NCI-H748 (cell line): Measurements from ENCODE around the gene CRNN.
A peak's percentile ranks its signal among the peaks of the same experiment; 100 is the strongest.

Source experiments
- DNase-seq: peaks from one replicate; lab custom pipeline; 2025; ENCODE audit not compliant: unreplicated experiment; lab: John Stamatoyannopoulos, UW

CRNN gene

DNA sequence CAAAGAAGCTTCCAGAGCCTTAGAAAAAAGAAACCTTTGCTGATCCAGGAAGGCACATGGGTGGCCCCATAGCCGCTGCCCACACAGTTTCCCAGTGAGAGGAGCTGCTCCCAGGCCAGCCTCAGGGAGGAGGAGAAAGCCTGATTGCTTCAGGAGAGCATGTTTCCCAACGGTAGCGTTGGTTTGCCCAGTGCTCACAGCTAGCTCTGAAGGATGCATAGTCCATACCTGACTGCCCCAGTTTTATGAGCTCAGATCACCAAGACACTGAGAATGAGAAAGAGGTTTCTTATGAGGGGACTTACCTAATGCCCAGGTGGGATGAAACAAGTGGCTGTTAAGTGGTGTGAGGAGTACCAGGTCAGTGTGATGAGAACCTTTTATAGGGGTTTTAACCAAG lies at the start of gene CRNN:
TSS of gene CRNN (minus strand) at position 355 of the 400 bp plus-strand sequence. CDS start 2,030 bp downstream, outside the sequence.
- DNase-seq = no peak

GRCh38 chr1:152462636-152463035 lies 48.6 kb upstream of the CRNN start:
- no peak for DNase-seq

GRCh38 chr1:152461544-152461943 lies 47.5 kb upstream of the CRNN start:
- peak; percentile 61 for DNase-seq

DNA sequence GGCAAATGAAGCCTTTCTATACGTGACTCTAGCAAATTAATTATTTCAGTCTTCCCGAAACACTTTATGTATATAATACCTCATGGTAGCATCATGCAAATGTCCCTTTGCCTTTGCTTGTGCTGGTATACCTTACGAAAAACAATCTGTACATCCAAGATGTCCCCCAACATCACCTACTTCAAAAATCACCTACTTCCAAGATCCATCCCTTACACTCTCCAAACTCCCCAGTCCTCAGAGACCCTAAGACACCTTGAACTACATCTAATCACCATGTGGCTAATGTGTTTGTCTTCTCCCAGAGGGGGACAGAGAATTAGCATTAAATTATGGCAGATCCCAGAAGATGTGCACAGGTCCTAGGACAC lies 46.5 kb upstream of the CRNN start:
- DNase-seq = no peak

DNA sequence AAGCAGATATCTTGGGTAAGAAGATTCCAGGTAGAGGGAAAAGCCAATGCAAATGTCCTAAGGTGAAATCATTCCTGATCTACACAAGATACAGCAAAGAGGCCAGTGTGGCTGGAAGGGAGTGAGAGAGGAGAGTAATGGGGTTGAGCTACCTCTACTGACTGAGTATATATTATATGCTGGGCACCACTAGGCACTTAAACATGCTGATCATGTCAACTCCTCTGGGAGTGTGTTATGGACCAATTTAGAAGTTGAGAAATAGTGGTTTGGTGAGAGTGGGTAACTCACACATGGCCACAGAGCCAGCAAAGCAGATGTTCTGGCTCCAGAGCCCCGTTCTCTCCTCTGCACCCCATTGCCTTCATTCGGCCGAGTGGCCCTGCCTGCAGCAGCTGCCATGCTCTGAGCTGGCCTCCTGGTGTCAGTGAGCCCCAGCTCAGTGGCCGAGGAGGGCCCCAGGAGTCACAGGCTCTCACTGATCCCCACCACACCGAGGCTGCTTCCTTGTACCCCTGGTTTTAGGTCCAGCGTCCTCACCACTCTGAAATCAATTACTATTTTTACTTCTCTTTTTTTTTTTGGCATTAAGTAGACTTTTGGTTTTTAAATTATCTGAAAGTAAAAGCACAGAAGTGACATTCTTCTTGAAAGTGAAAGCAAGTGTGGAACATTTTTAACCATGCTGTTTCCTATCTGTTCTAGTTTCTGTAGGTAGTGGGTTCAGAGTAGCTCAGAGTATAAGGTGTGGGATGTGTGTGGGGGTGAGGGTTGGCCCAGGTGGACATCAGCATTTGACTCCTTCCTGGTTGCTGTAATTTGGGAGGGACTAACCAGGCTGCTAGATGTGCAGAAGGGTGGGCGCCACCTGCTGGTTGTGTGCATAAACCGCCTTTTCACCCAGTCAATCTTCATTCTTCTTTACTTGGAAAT lies 45.8 kb upstream of the CRNN start:
- peak; percentile 54 for DNase-seq

GRCh38 chr1:152458384-152459185 lies 44.5 kb upstream of the CRNN start:
- peak; percentile 62 for DNase-seq

DNA sequence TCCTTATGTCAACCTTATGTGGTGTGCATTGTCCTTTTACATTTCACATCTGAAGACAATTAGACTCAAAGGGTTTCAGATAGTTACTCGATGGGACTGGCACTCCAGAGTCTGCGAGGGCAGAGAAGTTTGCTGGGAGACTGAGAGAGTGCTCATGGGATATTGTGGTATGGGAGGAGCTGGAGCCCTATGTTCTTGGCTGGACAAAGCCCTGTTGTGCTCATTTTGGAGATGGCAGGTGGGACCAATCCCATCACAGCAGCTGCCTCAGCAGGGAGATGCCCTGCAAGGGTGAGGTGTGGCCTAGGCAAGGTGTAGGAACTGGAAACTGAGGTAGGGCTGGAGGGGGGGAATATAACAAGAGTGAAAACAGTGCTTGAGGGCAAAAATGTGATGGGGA lies 43.5 kb upstream of the CRNN start:
- no peak for DNase-seq

DNA sequence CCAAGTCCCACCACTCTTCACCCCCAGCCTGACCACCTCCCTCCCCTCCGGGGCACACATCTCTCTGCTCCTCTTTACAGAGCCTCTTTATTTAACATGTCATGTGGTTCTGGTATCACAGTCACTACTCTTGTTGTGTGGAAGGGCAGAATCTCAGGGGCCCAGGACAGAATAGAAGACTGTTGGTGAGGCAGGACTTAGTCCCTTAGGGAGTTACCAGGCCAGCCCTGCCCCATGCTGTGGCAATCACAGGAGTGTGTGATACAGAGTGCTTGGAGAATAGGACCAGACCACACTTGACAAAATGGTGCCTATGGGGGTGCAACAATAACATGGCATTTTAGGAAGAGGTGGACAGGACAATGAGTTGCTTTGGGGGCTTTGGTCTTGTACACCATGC lies 43.0 kb upstream of the CRNN start:
- DNase-seq = no peak

DNA sequence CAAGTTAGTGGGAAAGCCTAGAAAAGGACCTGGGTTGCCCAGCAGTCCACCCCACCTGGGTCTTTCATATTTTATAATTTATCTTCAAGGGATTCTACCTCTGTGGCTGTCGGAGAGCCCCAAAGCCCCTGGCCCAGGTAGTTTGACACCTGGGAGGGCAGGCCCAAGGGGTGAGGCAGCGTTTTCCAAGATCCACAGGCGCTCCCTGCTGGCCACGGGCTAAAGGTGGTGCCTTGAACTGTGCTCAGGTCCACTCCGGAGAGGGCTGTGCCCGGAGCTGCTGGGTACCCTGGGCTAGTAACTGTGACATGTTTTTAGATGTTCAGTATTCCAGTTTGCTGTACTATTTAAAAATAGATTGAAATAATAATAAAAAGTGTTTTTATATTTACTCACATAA lies 37.2 kb upstream of the CRNN start:
- no peak for DNase-seq

DNA sequence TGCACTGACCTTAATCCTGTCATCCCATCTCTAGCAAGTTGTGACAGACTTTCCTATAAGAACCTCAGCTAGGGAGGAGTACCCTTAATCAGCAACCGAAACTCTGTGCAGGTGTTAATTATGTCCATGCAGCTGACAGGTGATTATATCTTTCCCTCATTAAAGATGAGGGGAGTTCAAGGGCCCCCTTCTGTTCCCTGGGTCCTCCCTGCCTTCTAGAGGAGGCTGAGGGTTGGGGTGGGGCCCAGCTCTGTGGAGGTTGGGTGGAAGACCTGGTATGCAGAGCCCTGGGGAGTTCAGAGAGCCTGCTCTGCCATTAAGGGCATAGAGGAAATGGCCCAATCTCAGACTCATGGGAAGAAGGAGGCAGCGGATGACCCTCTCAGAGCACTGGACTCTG lies 35.6 kb upstream of the CRNN start:
- DNase-seq = no peak

DNA sequence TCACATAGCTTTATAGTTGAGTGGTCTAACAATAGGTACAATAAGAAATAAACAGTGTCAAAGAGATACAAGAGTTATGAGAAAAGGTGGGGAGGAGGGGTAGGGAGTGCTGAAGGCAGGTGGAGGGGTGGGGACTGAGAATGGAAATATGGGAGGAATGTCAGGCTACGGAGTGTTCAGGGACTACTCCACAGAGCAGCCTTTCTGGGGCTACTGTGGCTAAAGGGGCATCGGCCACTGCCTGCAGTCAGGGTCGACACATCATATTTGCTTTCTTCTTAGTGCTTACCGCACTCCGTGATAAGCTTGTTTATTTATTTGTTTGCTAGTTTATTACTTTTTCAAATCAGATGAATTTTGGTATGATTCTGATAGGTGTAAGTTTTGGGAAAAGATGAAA lies 34.4 kb upstream of the CRNN start:
- DNase-seq = no peak

DNA sequence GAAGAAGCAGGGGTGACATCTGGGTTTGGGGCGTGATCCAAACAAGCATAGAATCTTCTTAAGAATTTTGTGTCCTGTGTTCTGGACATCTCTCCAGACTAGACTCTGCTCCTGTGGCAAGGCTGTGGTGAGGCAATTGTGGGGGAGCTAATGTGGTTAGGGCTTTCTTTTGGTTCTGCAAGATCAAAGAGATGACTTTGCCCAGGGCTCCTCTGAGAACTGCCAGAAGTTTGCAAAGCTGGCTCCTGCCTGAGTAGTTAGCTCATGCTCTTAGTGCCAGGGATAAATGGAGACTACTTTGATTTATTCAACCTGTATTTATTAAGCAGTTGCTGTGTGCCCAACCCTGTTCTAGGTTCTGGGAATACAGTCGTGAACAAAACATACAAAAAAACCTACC lies 34.0 kb upstream of the CRNN start:
- DNase-seq = no peak

DNA sequence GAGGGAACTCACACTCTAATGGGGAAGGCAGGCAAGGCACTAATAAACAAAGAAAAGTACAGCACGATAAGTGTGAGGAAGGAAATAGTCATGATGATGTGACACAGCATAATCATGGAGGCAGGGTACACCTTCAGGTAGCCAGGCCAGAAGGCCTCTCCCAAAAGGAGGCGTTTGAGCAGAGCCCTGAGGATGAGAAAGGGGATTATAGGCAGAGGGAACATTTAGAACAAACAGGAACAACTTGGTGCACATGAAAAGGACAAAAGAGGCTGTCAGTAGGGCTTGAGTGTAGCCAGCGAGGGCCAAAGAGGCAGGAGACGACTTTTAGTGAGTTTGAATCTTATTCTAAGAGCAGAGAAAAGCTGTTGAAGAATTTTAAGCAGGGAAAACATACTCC lies 33.4 kb upstream of the CRNN start:
- no peak for DNase-seq

DNA sequence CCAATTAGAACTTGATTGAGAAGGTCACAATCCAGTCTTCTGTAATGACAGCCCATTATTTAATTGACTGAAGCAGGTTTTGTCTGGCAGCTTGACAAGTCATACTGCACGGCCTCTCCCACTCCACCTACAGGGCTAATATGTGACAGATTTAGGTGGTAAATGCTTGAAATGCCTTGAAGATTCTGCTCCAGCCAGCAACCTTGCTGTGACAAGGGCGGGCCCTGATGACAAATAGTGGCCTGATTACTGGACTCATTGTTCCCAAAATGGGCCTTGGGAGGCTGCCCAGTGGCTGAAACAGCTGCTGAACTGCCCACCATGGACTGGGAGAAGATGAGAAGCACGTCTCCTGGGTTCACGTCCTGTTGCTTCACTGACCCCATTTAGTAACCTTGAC lies 30.0 kb upstream of the CRNN start:
- DNase-seq = no peak

DNA sequence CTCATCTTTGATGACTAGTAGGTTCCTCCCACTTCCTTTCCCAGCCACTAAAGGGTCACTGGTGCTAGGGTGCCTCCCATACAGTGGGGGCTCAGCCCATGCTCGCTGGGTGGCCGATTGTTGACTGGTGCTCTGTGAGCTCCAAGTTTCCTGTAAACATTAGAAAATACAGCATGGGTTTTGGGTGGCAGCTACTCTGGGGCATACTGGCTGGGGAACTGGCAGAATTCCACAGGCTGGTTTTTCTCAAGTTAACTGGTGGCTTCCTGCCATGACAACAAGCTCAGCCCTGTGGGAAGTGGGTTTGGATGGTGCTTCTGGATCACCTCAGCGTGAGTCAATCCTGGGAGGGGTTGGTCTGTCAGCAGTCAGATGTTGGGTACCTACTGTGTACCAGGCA lies 28.7 kb upstream of the CRNN start:
- no peak for DNase-seq

DNA sequence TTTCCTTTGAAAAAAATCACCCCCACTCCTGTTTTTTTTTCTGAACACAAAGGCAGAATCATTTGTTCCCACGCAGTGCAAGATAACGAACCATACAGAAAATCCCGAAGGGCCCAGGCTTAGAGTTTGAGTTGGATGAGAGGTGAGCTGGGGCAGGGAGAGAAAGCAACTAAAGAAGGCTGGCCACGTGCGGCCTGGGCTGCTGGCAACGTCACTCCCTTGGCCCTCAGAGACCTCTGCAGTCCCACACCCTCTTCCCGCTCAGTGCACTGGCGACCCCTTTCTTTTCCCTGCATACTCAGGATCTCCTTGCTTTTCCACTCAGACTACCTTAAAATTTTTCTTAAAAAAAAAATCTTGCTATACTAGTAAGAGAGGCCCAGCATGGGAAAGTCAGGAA lies 28.2 kb upstream of the CRNN start:
- no peak for DNase-seq

DNA sequence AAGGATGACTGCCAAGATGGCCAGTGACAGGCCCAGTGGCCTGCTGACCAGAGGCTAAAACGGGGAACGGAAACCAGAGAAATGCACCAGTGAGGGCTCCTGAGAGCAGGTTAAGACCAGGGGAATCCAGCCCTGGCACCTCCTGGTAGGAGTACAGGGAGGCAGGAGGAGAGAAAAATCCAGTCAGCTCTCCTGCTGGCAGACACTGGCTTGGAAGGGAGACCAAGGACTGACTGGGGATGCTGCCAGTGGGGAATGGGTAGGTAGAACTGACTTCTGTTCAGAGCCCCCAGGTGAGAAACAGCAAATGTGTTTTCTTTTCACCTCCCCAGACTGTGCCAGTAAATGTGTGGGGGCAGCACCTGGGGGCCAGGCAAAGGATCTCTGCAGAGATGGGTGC lies 27.7 kb upstream of the CRNN start:
- no peak for DNase-seq

GRCh38 chr1:152440635-152441471 lies 26.8 kb upstream of the CRNN start:
- peak; percentile 44 for DNase-seq

DNA sequence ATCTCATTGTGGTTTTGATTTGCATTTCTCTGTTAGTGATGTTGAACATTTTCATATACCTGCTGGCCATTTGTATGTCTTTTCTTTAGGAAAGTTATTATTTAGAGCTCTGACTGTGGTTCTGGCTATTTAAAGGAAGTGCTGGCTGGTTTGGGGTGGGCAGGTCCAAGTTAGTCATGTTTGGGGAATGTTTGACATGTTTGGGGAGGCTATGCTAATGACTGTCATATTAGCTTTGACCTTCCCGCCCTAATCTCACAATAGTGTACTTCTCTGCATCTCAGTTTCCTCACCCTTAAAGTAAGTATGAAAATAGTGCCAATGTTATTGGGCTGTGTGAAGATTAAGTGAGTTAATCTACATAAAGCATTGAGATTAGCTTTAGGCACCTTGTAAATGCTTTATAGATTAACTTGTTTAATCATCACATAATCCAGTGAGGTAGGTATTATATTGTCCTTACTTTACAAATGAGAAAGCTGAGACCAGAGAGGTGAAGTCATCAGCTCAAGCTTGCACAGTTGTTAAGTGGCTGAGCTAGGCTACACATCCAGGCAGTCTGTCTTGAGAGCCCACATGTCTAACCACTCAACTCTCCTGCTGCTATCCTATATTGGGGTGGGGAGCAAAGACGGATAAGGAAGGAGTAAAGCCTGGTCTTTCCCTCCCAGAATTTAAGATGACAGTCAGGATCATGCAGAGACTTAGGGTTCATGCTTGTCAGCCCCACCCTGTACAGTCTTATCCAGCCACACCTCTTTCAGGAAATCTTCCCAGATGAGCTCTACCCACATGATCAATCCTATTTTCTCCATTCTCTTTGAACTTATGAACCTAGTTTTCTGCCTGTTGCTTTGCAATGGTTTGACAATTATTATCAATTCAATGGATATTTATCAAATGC lies 22.8 kb upstream of the CRNN start:
- no peak for DNase-seq

DNA sequence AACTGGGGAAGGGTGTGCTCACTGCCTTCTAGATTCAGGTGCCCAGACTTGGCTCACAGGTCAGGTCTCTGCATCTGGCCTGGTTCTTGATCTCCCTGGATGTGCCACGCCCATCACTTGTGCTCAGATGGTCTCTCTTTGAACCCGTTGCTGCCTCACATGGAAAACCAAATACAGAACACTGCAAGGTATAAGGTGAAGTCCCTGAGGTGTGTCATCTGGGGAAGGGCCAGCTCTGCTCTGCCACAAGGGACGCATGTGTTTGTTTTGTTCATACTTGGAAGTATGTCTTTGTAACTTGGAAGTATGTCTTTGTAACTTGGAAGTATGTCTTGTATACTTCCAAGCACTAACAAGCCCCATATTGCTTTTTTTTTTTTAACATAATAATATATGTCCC lies 13.4 kb upstream of the CRNN start:
- no peak for DNase-seq
